Measurements from ENCODE around the gene KIF20B. TPM values are rescaled to one million over a fixed set of nuclear protein-coding genes. Genes with fewer than 3 reads are reported as not detected.

Gene KIF20B
- total and polyA plus RNA-seq, 4 donors, result 1.1 to 10.2 (median 3.4) TPM

GRCh38 chr10:89789188-89789877 lies 87.9 kb downstream of the KIF20B start:
- no peak for DNase-seq

GRCh38 chr10:89792187-89792586 lies 90.8 kb downstream of the KIF20B start:
- peaks cover 0 to 6% (median 0%) of the 10 kb centered on the region in 5 donors for H3K4me1 ChIP-seq (ENCODE audit: control insufficient read depth in 5 of 5, insufficient read depth in 5 of 5, low read length in 5 of 5)
- H3K36me3 ChIP-seq (ENCODE audit: control insufficient read depth in 4 of 4, insufficient read depth in 4 of 4, low read length in 4 of 4), result no peaks in the 10 kb centered on the region
- 69 to 72% methylated on average over 2 of the region's 2 CpGs for WGBS, 2 donors
- ATAC-seq (ENCODE audit: insufficient read depth, low FRiP score), result no peak
- H3K9me3 ChIP-seq (ENCODE audit: control insufficient read depth in 4 of 4, insufficient read depth in 3 of 4, low read length in 3 of 4), result no peaks in the 10 kb centered on the region
- H3K9ac ChIP-seq (ENCODE audit: insufficient read depth in 1 of 2, low read length in 2 of 2), result no peak overlapping the region
- no peak overlapping the region for H3K27ac ChIP-seq (ENCODE audit: low read depth in 1 of 2, low read length in 1 of 2)
- no peaks in the 10 kb centered on the region for H3K27me3 ChIP-seq (ENCODE audit: control insufficient read depth in 3 of 3, insufficient read depth in 3 of 3, low read length in 2 of 3)
- no peak overlapping the region for H3K4me3 ChIP-seq
- TF ChIP-seq CTCF (IDR thresholded peaks at IDR 0.05; ENCODE audit: control extremely low read depth, extremely low read depth), result no peak
- DNase-seq, result no peak

More at GRCh38 chr10:89789188-89789877, 87.9 kb downstream of the KIF20B start:
- H3K9me3 ChIP-seq (ENCODE audit: control insufficient read depth in 4 of 4, insufficient read depth in 3 of 4, low read length in 3 of 4), result no peaks in the 10 kb centered on the region
- no peak overlapping the region for H3K27ac ChIP-seq (ENCODE audit: low read depth in 1 of 2, low read length in 1 of 2)
- H3K4me1 ChIP-seq (ENCODE audit: control insufficient read depth in 5 of 5, insufficient read depth in 5 of 5, low read length in 5 of 5), result peaks cover 0 to 2% (median 0%) of the 10 kb centered on the region in 5 donors
- no peak overlapping the region for H3K9ac ChIP-seq (ENCODE audit: insufficient read depth in 1 of 2, low read length in 2 of 2)
- TF ChIP-seq CTCF (IDR thresholded peaks at IDR 0.05; ENCODE audit: control extremely low read depth, extremely low read depth), result no peak
- 73 to 79% methylated on average over 7 of the region's 7 CpGs for WGBS, 2 donors
- no peak for ATAC-seq (ENCODE audit: insufficient read depth, low FRiP score)
- H3K4me3 ChIP-seq, result no peak overlapping the region
- no peaks in the 10 kb centered on the region for H3K36me3 ChIP-seq (ENCODE audit: control insufficient read depth in 4 of 4, insufficient read depth in 4 of 4, low read length in 4 of 4)
- H3K27me3 ChIP-seq (ENCODE audit: control insufficient read depth in 3 of 3, insufficient read depth in 3 of 3, low read length in 2 of 3), result no peaks in the 10 kb centered on the region

- Histone ChIP-seq H3K36me3 (ENCODE audit: control insufficient read depth in 4 of 4, insufficient read depth in 4 of 4, low read length in 4 of 4) (no peaks in the 10 kb centered on the region), H3K27me3 (ENCODE audit: control insufficient read depth in 3 of 3, insufficient read depth in 3 of 3, low read length in 2 of 3) (no peaks in the 10 kb centered on the region), H3K4me1 (ENCODE audit: control insufficient read depth in 5 of 5, insufficient read depth in 5 of 5, low read length in 5 of 5) (peaks cover 0 to 6% (median 0%) of the 10 kb centered on the region in 5 donors), H3K27ac (ENCODE audit: low read depth in 1 of 2, low read length in 1 of 2) (no peak overlapping the region), H3K4me3 (no peak overlapping the region), H3K9ac (ENCODE audit: insufficient read depth in 1 of 2, low read length in 2 of 2) (no peak overlapping the region), H3K9me3 (ENCODE audit: control insufficient read depth in 4 of 4, insufficient read depth in 3 of 4, low read length in 3 of 4) (no peaks in the 10 kb centered on the region)
- ATAC-seq (ENCODE audit: insufficient read depth, low FRiP score) (no peak), DNase-seq (peak; percentile 53 to 87 (median 86))
- 17 to 31% methylated on average over 3 of the region's 3 CpGs for WGBS, 2 donors
- peak; percentile 78 for TF ChIP-seq CTCF (IDR thresholded peaks at IDR 0.05; ENCODE audit: control extremely low read depth, extremely low read depth)
Observed at GRCh38 chr10:89793649-89794254, 92.4 kb downstream of the KIF20B start.

All from lung (tissue), 12 donors.